ENCODE data around the gene NTN1.
"Not testable (repeated sequence)": the region's sequence is repeated elsewhere in the genome, so short reads cannot be mapped to it uniquely, and the experiment has no call there.

Gene NTN1

GRCh38 chr17:9256361-9256750 is 235.0 kb downstream of the NTN1 start:
- no peak for DNase-seq

GRCh38 chr17:9256751-9257629 is 235.7 kb downstream of the NTN1 start:
- DNase-seq: no peak

GRCh38 chr17:9257630-9257965 is 236.3 kb downstream of the NTN1 start:
- DNase-seq: not testable (repeated sequence)

- no peak for DNase-seq
These were observed 237.1 kb downstream of the NTN1 start for GRCh38 chr17:9258115-9259015.

GRCh38 chr17:9259419-9259818 is 238.1 kb downstream of the NTN1 start:
- no peak for DNase-seq

GRCh38 chr17:9261081-9262012 is 240.0 kb downstream of the NTN1 start:
- DNase-seq: no peak

GRCh38 chr17:9266031-9266680 is 244.8 kb downstream of the NTN1 start:
- DNase-seq: no peak

GRCh38 chr17:9266697-9267117 is 245.4 kb downstream of the NTN1 start:
- DNase-seq: no peak

GRCh38 chr17:9268546-9268945 is 247.2 kb downstream of the NTN1 start:
- DNase-seq: no peak

- DNase-seq: no peak
These were observed 248.2 kb downstream of the NTN1 start for GRCh38 chr17:9269350-9270035.

GRCh38 chr17:9270921-9271320 is 249.6 kb downstream of the NTN1 start:
- DNase-seq: no peak

- DNase-seq: no peak
These were observed 250.7 kb downstream of the NTN1 start for GRCh38 chr17:9271989-9272388.

GRCh38 chr17:9272501-9273200 is 251.3 kb downstream of the NTN1 start:
- no peak for DNase-seq

GRCh38 chr17:9273428-9274391 is 252.4 kb downstream of the NTN1 start:
- DNase-seq: peak; percentile 69

- no peak for DNase-seq
These were observed 253.7 kb downstream of the NTN1 start for GRCh38 chr17:9274973-9275372.

GRCh38 chr17:9279893-9280292 is 258.6 kb downstream of the NTN1 start:
- no peak for DNase-seq

GRCh38 chr17:9283909-9284308 is 262.6 kb downstream of the NTN1 start:
- no peak for DNase-seq

GRCh38 chr17:9284884-9285283 is 263.6 kb downstream of the NTN1 start:
- no peak for DNase-seq

- DNase-seq: no peak
These were observed 264.5 kb downstream of the NTN1 start for GRCh38 chr17:9285602-9286427.

All from stimulated activated CD4-positive, alpha-beta T cell treated with anti-CD3 and anti-CD28 coated beads, Interleukin-1b, Interleukin-23, amount 100 ng/mL, for 48 hours (primary cell).